Epithelial cell of esophagus (primary cell): ENCODE results near the gene GRIA3.

Source experiments
- DNase-seq: peaks from one replicate; pipeline ENCODE4 v3.0.0; 2010; ENCODE audit warnings: low read depth
- H3K4me3 ChIP-seq: 2 replicates; pipeline ENCODE4 v1.5.1; 2011; ENCODE audit warnings: mild to moderate bottlenecking, low read length, control low read depth
- CTCF ChIP-seq: IDR thresholded peaks from 2 replicates; pipeline ENCODE4 v1.5.1; 2011; ENCODE audit warnings: low read depth, mild to moderate bottlenecking, low read length, control low read depth, inconsistent platforms; ENCODE audit not compliant: insufficient read depth; ENCODE audit errors: missing control alignments

The GRIA3 gene

GRCh38 chrX:123175366-123176122 is 8.5 kb upstream of the GRIA3 start:
- TF ChIP-seq CTCF = no peak

GRCh38 chrX:123181233-123181914 is 2.7 kb upstream of the GRIA3 start:
- H3K4me3 ChIP-seq = no peak overlapping the region
- DNase-seq = no peak
- no peak for TF ChIP-seq CTCF

More at GRCh38 chrX:123175366-123176122, 8.5 kb upstream of the GRIA3 start:
- H3K4me3 ChIP-seq = no peak overlapping the region
- no peak for DNase-seq

GRCh38 chrX:123184866-123185276 is 793 bp downstream of the GRIA3 start:
- peak; percentile 1 for DNase-seq
- H3K4me3 ChIP-seq = peak overlapping the region; percentile 50
- TF ChIP-seq CTCF = no peak

- DNase-seq = no peak
- TF ChIP-seq CTCF = no peak
- H3K4me3 ChIP-seq = peak overlapping the region; percentile 50
Measured at GRCh38 chrX:123185721-123186120, 1.6 kb downstream of the GRIA3 start.

DNA sequence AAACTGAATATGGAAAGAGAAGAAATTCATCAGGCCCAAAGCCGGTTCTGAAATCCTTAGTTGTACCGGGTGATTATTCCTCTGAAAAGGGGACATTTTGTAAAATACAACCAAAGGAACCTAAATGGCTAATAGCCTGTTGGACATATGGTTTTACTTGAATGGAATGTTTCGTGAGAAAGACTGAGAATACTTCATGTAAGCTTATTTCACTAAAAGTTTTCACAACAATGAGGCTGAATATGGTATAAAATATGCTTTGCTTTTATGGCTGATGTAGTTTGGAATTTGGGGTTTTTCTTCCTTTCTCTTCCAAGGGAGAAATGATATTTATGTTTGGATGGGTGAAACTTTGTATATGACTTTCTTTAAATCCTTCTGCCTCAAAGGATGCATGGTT is 2.7 kb downstream of the GRIA3 start:
- DNase-seq = no peak
- peak overlapping the region; percentile 8 for H3K4me3 ChIP-seq
- no peak for TF ChIP-seq CTCF

DNA sequence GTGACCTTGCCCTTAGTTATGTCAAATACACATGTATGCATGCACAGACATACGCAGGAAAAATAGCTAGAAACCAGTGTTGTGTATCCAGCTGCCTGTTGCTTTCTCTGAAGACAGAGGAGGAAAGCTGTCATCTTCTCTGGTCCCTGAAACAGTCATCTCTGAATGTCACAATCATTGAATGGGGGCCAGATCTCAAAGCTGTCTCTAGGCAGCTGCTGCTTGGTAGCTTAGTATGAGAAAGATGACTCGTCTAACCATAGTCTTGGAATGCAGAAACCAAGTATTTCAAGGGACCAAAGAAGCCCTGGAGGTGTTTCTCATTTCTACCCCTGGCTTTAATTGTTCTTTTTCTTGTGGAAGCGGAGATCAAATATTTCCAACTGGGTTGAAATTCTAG is 4.0 kb downstream of the GRIA3 start:
- H3K4me3 ChIP-seq = no peak overlapping the region
- peak; percentile 37 for DNase-seq
- TF ChIP-seq CTCF = no peak
